HG03442 (cell line): ENCODE results near the gene CFLAR.
"Not testable (repeated sequence)": the region's sequence is repeated elsewhere in the genome, so short reads cannot be mapped to it uniquely, and the experiment has no call there.

Experiments
- ATAC-seq: cut with Tn5 transposase; IDR thresholded peaks from one replicate; pipeline ENCODE4 v1.9.1; 2021; ENCODE audit warnings: mild to moderate bottlenecking, moderate library complexity; ENCODE audit not compliant: unreplicated experiment

The CFLAR gene

DNA sequence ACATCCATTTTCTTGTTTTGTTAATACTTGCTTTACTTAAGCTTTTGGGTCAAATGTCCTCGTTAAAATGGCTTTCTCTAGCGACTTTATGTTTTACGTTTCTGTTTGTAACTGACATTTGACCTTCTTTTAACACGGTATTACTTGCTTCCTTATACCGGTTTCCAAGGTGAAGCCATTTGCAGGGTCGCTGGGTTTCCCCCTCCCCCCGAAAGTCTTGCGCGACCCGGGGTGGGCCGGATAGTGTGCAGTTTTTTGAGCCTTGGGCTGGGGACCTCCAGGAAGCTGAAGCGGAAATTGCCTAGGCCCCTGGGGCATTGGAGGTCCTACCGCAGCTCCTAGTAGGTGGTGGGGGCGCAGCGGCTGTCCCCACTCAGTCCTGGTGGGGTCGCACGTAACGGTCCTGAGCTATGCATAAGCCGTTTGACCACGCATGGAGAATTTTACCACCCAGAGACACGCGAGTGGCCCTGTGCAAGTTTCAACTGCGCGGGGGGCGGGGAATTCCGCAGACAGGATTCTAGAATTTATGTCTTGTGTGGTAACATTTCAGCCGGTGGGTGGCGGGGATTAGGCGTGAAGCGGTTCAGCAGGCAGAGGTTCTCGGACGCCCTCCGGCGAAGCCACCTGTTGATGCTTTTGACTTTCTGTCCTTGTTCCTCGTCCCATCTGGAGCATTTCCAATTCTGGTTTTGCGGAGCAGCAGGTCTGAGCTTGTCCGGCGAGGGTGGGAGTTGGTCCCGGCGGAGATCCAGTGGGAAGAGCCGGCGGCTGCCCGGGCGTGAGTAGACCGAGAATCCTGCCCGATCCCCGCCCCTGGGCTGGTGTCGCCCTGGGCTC lies 2.4 kb downstream of the CFLAR start:
- ATAC-seq, result peak; percentile 42

- no peak for ATAC-seq
Observed at GRCh38 chr2:201118961-201119854, 3.2 kb downstream of the CFLAR start.

GRCh38 chr2:201122276-201122675 lies 6.3 kb downstream of the CFLAR start:
- ATAC-seq, result no peak

DNA sequence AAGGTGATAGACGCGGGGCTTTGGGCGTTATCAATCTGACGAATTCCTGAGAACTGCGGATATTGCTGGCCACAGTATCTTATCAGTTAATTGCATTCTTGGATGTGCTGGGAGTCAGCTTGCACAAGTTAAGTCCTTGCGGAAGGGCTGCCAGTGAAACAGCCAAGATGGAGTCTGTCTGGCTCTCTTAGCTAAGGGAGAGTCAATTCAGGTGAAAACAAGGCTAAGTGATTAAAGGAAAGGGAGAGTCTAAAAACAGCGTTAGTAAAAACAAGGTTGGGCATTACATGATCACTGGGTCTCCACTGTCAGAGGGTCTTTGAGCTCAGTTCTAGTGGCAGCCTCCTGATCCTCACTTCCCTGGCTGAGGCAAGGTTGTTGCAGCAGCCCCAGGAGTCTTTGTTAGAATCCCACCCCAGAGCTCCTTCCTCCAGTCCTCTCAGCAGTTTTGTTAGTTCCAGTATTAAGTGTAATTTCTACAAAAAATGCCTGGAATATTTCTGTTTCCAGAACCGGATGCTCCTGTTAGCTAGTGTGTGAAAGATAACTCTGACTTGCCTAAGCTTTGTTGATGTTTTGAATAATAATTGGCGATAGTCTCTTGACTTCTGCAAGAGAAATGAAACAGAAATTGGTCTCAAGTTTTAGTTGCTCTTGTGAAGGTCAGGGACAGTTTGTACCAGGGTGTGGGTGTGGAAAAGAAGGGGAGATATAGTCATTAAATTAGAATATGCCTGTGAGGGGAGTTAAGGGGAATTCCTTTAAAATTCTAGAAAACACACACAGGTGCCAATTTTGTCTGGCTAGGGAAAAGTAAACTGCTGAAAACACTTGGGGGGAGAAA lies 10.6 kb downstream of the CFLAR start:
- ATAC-seq, result peak; percentile 26

DNA sequence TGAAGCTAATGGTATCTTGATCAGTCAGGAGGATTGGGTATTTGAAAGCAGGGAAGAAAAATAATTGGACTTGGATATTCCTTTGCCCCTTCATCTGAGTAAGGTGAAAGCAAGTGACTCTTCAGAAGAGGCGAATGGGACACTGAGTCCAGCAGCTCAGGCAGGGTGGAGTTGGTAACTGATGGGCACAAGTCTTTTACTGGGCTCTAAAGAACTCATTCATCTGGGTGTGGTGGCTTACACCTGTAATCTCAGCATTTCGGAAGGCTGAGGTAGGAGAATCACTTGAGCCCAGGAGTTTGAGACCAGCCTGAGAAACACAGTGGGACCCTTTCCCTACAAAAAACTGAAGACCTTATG lies 11.2 kb downstream of the CFLAR start:
- ATAC-seq, result no peak

GRCh38 chr2:201127570-201127969 lies 11.6 kb downstream of the CFLAR start:
- ATAC-seq, result no peak

- ATAC-seq, result no peak
Observed at GRCh38 chr2:201128033-201128432, 12.1 kb downstream of the CFLAR start.

DNA sequence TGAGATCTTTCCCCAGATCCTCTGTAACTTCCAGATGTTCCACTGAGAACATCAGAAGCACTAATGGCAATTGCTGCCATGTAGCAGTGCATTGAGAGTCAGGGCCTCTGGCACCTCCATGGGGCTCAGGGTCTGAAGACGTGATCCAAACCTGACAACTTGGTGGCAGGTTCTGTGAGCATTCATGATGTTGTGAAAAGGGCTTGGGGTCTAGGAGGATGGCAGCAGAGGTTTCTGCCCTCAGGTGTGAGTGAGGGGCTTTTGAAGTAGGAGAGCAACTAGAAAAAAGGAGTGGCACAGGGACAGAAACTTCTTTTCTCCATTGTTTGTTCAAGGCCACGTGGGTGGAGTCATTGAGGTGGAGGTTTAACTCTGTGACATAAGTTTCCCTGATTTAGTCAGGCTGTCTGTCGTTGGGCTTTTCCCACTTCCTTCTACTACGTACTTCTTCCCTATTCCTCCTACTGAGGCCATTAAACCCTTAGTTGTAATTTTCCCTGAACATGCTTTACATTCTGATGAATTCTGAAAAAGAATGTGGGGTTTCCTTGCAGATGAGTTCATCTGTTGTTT lies 13.1 kb downstream of the CFLAR start:
- no peak for ATAC-seq

DNA sequence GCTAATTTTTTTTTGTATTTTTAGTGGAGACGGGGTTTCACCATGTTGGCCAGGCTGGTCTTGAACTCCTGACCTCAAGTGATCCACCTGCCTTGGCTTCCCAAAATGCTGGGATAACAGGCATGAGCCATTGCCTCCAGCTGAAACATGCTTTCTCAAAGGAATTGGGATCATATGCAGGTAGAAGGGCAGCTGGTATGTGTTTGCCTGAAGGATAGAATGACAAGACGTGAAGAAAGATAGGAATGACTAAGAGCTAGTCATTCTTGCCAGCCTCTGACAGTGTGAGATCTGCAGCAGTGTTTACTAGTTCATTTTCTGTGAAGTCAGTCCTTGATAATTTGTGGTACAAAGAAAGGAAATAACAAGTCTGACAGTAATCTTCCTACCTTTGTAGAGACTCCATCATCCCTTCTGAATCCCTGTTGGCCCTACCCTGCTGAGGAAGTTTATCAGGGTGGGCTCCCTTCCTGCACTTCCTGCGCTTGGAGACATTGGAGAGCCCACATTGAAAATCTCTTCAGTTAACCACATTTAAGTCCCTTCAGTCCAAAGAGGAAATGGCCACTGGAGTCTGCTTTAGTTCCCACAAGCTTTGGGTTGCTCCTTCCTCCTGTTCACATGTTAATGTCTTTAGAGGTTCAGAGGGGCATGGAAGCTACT lies 14.7 kb downstream of the CFLAR start:
- ATAC-seq, result no peak

DNA sequence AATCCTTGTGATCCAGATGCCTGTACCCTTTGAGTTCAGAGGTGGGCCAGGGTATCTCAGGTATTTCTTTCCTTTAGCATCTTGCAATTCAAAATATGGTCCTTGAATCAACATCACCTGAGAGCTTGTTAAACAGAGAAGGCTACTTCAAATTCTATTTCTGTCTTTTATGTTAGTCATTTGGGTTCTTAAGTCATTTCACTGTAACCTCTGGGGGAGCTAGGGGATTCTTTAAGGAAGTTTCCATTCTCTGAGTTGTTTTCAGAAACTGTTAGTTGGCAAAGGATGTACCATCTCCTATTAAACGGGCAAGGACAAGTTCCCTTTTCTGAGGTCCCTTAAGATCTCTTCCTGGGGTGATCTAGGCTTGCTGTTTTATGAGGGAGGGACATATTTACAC lies 16.6 kb downstream of the CFLAR start:
- ATAC-seq, result peak; percentile 43

DNA sequence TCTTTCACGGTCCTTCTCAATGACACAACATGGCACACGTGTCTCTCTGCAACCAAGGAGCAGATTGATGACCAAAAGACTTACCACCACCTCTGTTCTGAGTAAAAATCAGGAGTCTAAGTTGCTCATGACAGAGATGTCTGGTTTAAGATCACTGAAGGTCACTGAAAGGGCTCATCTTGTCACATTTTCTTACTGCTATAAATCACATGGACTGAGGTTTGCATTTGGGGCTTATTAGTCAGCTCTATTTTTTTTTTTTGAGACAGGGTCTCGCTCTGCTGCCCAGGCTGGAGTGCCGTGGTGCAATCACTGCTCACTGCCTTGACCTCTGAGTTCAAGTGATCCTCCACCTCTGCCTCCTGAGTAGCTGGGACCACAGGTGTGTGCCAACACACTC lies 19.4 kb downstream of the CFLAR start:
- no peak for ATAC-seq

GRCh38 chr2:201136889-201137321 lies 20.9 kb downstream of the CFLAR start:
- no peak for ATAC-seq

GRCh38 chr2:201137505-201138400 lies 21.8 kb downstream of the CFLAR start:
- ATAC-seq, result no peak

DNA sequence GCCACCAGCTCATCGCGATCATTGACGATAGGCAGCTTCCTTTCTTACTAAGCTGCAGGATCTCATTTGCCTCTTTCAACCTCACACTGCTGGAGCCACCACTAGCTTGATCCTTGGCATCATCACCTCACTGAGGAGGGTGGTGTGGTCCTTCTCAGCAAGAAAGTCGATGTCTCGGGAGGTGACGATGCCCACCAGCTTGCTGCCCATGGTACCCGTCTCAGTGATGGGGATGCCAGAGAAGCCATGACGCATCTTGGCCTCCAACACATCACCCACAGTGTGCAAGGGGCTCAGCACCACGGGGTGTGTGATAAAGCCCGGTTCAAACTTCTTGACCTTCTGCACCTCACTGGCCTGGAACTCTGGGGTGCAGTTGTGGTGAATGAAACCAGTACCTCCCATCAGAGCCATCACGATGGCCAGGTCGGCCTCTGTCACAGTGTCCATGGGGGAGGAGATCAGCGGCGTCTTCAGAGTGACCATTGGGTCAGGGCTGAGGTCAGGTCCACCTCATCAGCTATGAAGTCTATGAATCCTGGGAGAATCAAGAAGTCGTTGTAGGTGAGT lies 22.5 kb downstream of the CFLAR start:
- no peak for ATAC-seq

GRCh38 chr2:201138986-201139781 lies 23.2 kb downstream of the CFLAR start:
- not testable (repeated sequence) for ATAC-seq

GRCh38 chr2:201139836-201140604 lies 24.1 kb downstream of the CFLAR start:
- ATAC-seq, result no peak
